HEK293 (cell line): ENCODE data around the gene PLCB1.
A peak's percentile ranks its signal among the peaks of the same experiment; 100 is the strongest.

Source experiments
- CTCF ChIA-PET: fragments of 350-600 bp; formaldehyde crosslinking; extraction: SDS; loops from one replicate; lab custom pipeline; 2021; ENCODE audit warnings: antibody characterized with exemption; lab: Yijun Ruan, JAX
- POLR2A ChIA-PET: fragments of 300-600 bp; formaldehyde crosslinking; extraction: SDS; loops from one replicate; lab custom pipeline; 2020; ENCODE audit warnings: antibody characterized with exemption, inconsistent platforms; lab: Yijun Ruan, JAX
- H3K27ac ChIP-seq: fragments of 200-500 bp; sonication (Bioruptor generic); 2 replicates; pipeline ENCODE4 v1.5.1; 2014; ENCODE audit warnings: low read depth, low read length, control low read depth, inconsistent platforms; ENCODE audit errors: extremely low read depth
- H3K36me3 ChIP-seq, 2 experiments: fragments of 200-500 bp in 1 of 2; sonication (Bioruptor generic) in 1 of 2; 1 replicate in 1 of 2; 2 replicates in 1 of 2; pipeline ENCODE4 v1.5.1; 2014 to 2017; ENCODE audit warnings: inconsistent platforms in 2 of 2, low read length in 2 of 2; ENCODE audit not compliant: control insufficient read depth in 2 of 2, insufficient read depth in 1 of 2
- H3K4me1 ChIP-seq: fragments of 200-500 bp; sonication (Bioruptor generic); 2 replicates; pipeline ENCODE4 v1.5.1; 2014; ENCODE audit warnings: mild to moderate bottlenecking, low read length, inconsistent platforms; ENCODE audit not compliant: control insufficient read depth, insufficient read depth
- H3K4me3 ChIP-seq: 2 replicates; pipeline ENCODE4 v1.5.1; 2011; ENCODE audit warnings: low read depth, mild to moderate bottlenecking, control low read depth, low read length, moderate library complexity
- H3K9me3 ChIP-seq: fragments of 200-500 bp; sonication (Bioruptor generic); 2 replicates; pipeline ENCODE4 v1.5.1; 2014; ENCODE audit warnings: low read depth, low read length, inconsistent platforms; ENCODE audit not compliant: control insufficient read depth, insufficient read depth
- ZBTB17 ChIP-seq: fragments of 450-650 bp; formaldehyde crosslinking; IDR thresholded peaks from 2 replicates; pipeline ENCODE4 v1.5.1; 2016; ENCODE audit warnings: missing biosample characterization, missing genetic modification characterization
- ZBTB8A ChIP-seq: fragments of 450-650 bp; formaldehyde crosslinking; IDR thresholded peaks from 2 replicates; pipeline ENCODE4 v1.5.1; 2016; ENCODE audit warnings: missing biosample characterization, missing genetic modification characterization
- ZNF169 ChIP-seq: fragments of 450-650 bp; formaldehyde crosslinking; IDR thresholded peaks from 2 replicates; pipeline ENCODE4 v1.5.1; 2016; ENCODE audit warnings: missing biosample characterization, missing genetic modification characterization
- ZNF394 ChIP-seq: fragments of 450-650 bp; formaldehyde crosslinking; IDR thresholded peaks from 2 replicates; pipeline ENCODE4 v1.5.1; 2016; ENCODE audit warnings: missing biosample characterization, missing genetic modification characterization, mild to moderate bottlenecking, moderate library complexity, borderline replicate concordance
- ZNF426 ChIP-seq: fragments of 450-650 bp; formaldehyde crosslinking; IDR thresholded peaks from 2 replicates; pipeline ENCODE4 v1.5.1; 2017; ENCODE audit warnings: missing biosample characterization, missing genetic modification characterization, mild to moderate bottlenecking, inconsistent platforms, moderate library complexity
- ZNF510 ChIP-seq: fragments of 450-650 bp; formaldehyde crosslinking; IDR thresholded peaks from 2 replicates; pipeline ENCODE4 v1.5.1; 2018; ENCODE audit warnings: mild to moderate bottlenecking, missing genetic modification characterization, missing biosample characterization; ENCODE audit not compliant: insufficient replicate concordance
- ZNF544 ChIP-seq: fragments of 450-650 bp; formaldehyde crosslinking; IDR thresholded peaks from 2 replicates; pipeline ENCODE4 v1.5.0; 2017; ENCODE audit warnings: missing biosample characterization, missing genetic modification characterization
- ZNF555 ChIP-seq: fragments of 450-650 bp; formaldehyde crosslinking; conservative IDR thresholded peaks from 2 replicates; pipeline ENCODE4 v1.5.1; 2017; ENCODE audit warnings: missing biosample characterization, mild to moderate bottlenecking, missing genetic modification characterization, inconsistent platforms
- ZNF654 ChIP-seq: fragments of 450-650 bp; formaldehyde crosslinking; IDR thresholded peaks from 2 replicates; pipeline ENCODE4 v1.5.1; 2016; ENCODE audit warnings: low read depth, missing biosample characterization, missing genetic modification characterization
- TF ChIP-seq, protein P1 (sequence below): fragments of 450-650 bp; formaldehyde crosslinking; conservative IDR thresholded peaks from 2 replicates; pipeline ENCODE4 v1.5.1; 2016; ENCODE audit warnings: low read depth, missing biosample characterization, missing genetic modification characterization
- TF ChIP-seq, protein P2 (sequence below): fragments of 450-650 bp; formaldehyde crosslinking; IDR thresholded peaks from 2 replicates; pipeline ENCODE4 v1.5.1; 2016; ENCODE audit warnings: missing biosample characterization, missing genetic modification characterization
- TF ChIP-seq, protein P3 (sequence below): fragments of 450-650 bp; formaldehyde crosslinking; conservative IDR thresholded peaks from 2 replicates; pipeline ENCODE4 v1.5.1; 2016; ENCODE audit warnings: low read depth, missing biosample characterization, missing genetic modification characterization

Gene PLCB1

DNA sequence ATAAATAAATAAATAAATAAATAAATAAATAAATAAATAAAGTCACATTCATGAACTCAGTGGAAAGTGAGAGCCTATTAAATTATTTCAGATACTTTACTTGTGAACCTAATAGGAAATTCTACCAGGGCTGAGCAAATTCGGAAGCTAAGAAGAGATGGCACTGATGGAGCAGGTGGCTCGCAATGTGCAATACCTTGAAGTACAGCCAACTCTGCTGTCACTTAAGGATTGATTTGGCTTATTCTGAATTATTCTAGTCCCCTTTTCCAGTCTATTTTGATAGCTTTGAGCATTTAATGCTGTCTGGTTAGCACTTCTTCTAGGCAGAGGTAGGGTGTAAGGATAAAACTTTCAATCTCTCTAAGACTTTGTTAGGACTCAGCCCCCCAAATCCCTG lies 541.0 kb downstream of the PLCB1 start:
- Histone ChIP-seq H3K36me3 (no peaks in the 10 kb centered on the region), H3K27ac (no peak overlapping the region), H3K9me3 (no peaks in the 10 kb centered on the region), H3K4me3 (no peak overlapping the region), H3K4me1 (no peaks in the 10 kb centered on the region)
- ChIA-PET POLR2A (no interaction called here), CTCF (interaction anchor here (1.3 kb wide), 1 partner anchor 9 kb away, joined by 6 read pairs; no protein-coding TSS in a partner anchor)
- TF ChIP-seq ZNF426 (tag by site-specific recombination): peak; percentile 34
- peak; percentile 21; the same call in 1 of the 2 replicates for TF ChIP-seq ZNF555 (tag by site-specific recombination)
- TF ChIP-seq ZNF394 (tag by site-specific recombination): peak; percentile 47; the same call in 1 of the 2 replicates
- TF ChIP-seq, protein P1, sequence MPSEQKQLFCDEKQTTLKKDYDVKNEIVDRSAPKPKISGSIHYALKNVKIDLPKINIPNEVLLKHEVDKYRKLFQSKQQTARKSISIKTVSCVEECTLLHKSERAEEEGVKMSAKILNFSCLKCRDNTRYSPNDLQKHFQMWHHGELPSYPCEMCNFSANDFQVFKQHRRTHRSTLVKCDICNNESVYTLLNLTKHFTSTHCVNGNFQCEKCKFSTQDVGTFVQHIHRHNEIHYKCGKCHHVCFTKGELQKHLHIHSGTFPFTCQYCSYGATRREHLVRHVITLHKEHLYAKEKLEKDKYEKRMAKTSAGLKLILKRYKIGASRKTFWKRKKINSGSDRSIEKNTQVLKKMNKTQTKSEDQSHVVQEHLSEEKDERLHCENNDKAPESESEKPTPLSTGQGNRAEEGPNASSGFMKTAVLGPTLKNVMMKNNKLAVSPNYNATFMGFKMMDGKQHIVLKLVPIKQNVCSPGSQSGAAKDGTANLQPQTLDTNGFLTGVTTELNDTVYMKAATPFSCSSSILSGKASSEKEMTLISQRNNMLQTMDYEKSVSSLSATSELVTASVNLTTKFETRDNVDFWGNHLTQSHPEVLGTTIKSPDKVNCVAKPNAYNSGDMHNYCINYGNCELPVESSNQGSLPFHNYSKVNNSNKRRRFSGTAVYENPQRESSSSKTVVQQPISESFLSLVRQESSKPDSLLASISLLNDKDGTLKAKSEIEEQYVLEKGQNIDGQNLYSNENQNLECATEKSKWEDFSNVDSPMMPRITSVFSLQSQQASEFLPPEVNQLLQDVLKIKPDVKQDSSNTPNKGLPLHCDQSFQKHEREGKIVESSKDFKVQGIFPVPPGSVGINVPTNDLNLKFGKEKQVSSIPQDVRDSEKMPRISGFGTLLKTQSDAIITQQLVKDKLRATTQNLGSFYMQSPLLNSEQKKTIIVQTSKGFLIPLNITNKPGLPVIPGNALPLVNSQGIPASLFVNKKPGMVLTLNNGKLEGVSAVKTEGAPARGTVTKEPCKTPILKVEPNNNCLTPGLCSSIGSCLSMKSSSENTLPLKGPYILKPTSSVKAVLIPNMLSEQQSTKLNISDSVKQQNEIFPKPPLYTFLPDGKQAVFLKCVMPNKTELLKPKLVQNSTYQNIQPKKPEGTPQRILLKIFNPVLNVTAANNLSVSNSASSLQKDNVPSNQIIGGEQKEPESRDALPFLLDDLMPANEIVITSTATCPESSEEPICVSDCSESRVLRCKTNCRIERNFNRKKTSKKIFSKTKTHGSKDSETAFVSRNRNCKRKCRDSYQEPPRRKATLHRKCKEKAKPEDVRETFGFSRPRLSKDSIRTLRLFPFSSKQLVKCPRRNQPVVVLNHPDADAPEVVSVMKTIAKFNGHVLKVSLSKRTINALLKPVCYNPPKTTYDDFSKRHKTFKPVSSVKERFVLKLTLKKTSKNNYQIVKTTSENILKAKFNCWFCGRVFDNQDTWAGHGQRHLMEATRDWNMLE (tag by site-specific recombination): peak; percentile 47
- no peak for TF ChIP-seq ZBTB17
- no peak for TF ChIP-seq ZNF544 (tag by site-specific recombination)
- no peak for TF ChIP-seq ZNF510 (tag by site-specific recombination)
- TF ChIP-seq, protein P2, sequence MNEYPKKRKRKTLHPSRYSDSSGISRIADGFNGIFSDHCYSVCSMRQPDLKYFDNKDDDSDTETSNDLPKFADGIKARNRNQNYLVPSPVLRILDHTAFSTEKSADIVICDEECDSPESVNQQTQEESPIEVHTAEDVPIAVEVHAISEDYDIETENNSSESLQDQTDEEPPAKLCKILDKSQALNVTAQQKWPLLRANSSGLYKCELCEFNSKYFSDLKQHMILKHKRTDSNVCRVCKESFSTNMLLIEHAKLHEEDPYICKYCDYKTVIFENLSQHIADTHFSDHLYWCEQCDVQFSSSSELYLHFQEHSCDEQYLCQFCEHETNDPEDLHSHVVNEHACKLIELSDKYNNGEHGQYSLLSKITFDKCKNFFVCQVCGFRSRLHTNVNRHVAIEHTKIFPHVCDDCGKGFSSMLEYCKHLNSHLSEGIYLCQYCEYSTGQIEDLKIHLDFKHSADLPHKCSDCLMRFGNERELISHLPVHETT (tag by site-specific recombination): no peak
- TF ChIP-seq, protein P3, sequence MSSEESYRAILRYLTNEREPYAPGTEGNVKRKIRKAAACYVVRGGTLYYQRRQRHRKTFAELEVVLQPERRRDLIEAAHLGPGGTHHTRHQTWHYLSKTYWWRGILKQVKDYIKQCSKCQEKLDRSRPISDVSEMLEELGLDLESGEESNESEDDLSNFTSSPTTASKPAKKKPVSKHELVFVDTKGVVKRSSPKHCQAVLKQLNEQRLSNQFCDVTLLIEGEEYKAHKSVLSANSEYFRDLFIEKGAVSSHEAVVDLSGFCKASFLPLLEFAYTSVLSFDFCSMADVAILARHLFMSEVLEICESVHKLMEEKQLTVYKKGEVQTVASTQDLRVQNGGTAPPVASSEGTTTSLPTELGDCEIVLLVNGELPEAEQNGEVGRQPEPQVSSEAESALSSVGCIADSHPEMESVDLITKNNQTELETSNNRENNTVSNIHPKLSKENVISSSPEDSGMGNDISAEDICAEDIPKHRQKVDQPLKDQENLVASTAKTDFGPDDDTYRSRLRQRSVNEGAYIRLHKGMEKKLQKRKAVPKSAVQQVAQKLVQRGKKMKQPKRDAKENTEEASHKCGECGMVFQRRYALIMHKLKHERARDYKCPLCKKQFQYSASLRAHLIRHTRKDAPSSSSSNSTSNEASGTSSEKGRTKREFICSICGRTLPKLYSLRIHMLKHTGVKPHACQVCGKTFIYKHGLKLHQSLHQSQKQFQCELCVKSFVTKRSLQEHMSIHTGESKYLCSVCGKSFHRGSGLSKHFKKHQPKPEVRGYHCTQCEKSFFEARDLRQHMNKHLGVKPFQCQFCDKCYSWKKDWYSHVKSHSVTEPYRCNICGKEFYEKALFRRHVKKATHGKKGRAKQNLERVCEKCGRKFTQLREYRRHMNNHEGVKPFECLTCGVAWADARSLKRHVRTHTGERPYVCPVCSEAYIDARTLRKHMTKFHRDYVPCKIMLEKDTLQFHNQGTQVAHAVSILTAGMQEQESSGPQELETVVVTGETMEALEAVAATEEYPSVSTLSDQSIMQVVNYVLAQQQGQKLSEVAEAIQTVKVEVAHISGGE (tag by site-specific recombination): peak; percentile 41; the same call in 1 of the 2 replicates
- 0 out of 2 replicates have a peak, but pooled peaks have one; percentile 19 for TF ChIP-seq ZBTB8A (tag by site-specific recombination)

DNA sequence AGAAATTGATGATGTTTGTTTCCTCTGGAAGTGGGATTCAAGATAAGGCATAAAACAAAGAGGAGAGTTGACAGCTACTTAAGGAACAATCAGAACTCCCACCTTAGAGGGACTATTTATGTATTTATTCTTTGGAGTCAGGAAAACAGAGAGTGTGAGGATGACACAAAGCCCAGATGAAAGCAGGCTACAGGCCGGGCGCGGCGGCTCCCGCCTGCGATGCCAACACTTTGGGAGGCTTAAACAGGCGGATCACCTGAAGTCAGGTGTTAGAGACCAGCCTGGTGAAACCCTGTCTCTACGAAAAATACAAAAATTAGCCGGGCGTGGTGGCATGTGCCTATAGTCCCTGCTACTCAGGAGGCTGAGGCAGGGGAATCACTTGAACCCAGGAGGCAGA lies 543.8 kb downstream of the PLCB1 start:
- Histone ChIP-seq H3K9me3 (no peaks in the 10 kb centered on the region), H3K27ac (no peak overlapping the region), H3K4me1 (no peaks in the 10 kb centered on the region), H3K4me3 (no peak overlapping the region), H3K36me3 (no peaks in the 10 kb centered on the region)
- no peak for TF ChIP-seq ZNF169
- TF ChIP-seq ZNF654 (tag by site-specific recombination): no peak
- no peak for TF ChIP-seq ZNF426 (tag by site-specific recombination)
- TF ChIP-seq ZBTB17: no peak
- ChIA-PET POLR2A (no interaction called here), CTCF (no interaction called here)
